AG04450 (cell line): ENCODE results near the gene KIR2DL3. TPM values are rescaled to one million over a fixed set of nuclear protein-coding genes. Genes with fewer than 3 reads are reported as not detected.

Source experiments
- CTCF ChIA-PET: fragments of 300-600, 350-600 bp; formaldehyde crosslinking; extraction: SDS; loops from one replicate; lab custom pipeline; 2022; ENCODE audit warnings: antibody characterized with exemption, inconsistent platforms; lab: Charles Lee
- POLR2A ChIA-PET: fragments of 350-600 bp; formaldehyde crosslinking; extraction: SDS; loops from one replicate; lab custom pipeline; 2021; ENCODE audit warnings: antibody characterized with exemption, inconsistent platforms; lab: Yijun Ruan, JAX
- DNase-seq: peaks from one replicate; pipeline ENCODE4 v3.0.0-alpha.2; 2011; ENCODE audit warnings: low read depth, low spot score
- H3K27ac ChIP-seq: one replicate; pipeline ENCODE4 v1.5.1; 2012; ENCODE audit warnings: low read depth, low read length, control low read depth
- H3K27me3 ChIP-seq: one replicate; pipeline ENCODE4 v1.6.0; 2012; ENCODE audit warnings: low read length; ENCODE audit not compliant: control insufficient read depth, insufficient read depth
- H3K4me3 ChIP-seq: 2 replicates; pipeline ENCODE4 v1.5.1; 2011; ENCODE audit warnings: mild to moderate bottlenecking, low read depth, low read length, control low read depth
- H3K9me3 ChIP-seq: 2 replicates; pipeline ENCODE4 v1.5.1; 2012; ENCODE audit warnings: low read length; ENCODE audit not compliant: control insufficient read depth, insufficient read depth
- CTCF ChIP-seq: IDR thresholded peaks from 2 replicates; pipeline ENCODE4 v1.5.1; 2011; ENCODE audit warnings: low read depth, low read length, control low read depth, inconsistent platforms
- polyA plus RNA-seq: library from polyadenylated mRNA; depleted of rRNA; stranded (reverse); fragments of >200 nt; gene quantifications from 2 replicates; pipeline ENCODE4 v1.2.3, GENCODE V29; 2011; rRNA removed
- small RNA-seq: library from RNA; depleted of rRNA; stranded (forward); fragments of <200 nt; gene quantifications from one replicate; pipeline ENCODE3, GENCODE V24; 2012; ENCODE audit warnings: low read depth; ENCODE audit not compliant: insufficient read length

The KIR2DL3 gene
- polyA plus RNA-seq, 1 experiment = not detected

- peaks cover 42% of the 10 kb centered on the region for H3K9me3 ChIP-seq
- H3K27me3 ChIP-seq = no peaks in the 10 kb centered on the region
- ChIA-PET POLR2A (no interaction called here), CTCF (no interaction called here)
- no peak overlapping the region for H3K4me3 ChIP-seq
- no peak overlapping the region for H3K27ac ChIP-seq
- no peak for TF ChIP-seq CTCF
- no peak for DNase-seq
Measured at GRCh38 chr19:54790711-54791110, 52.4 kb downstream of the KIR2DL3 start.

GRCh38 chr19:54791476-54791875 is 53.2 kb downstream of the KIR2DL3 start:
- Histone ChIP-seq H3K4me3 (no peak overlapping the region), H3K9me3 (peaks cover 37% of the 10 kb centered on the region; the same call in 1 of the 2 replicates), H3K27me3 (no peaks in the 10 kb centered on the region), H3K27ac (no peak overlapping the region)
- DNase-seq = no peak
- POLR2A ChIA-PET = no interaction called here
- TF ChIP-seq CTCF = no peak
- CTCF ChIA-PET = no interaction called here

GRCh38 chr19:54792814-54793213 is 54.5 kb downstream of the KIR2DL3 start:
- TF ChIP-seq CTCF = no peak
- H3K4me3 ChIP-seq = no peak overlapping the region
- H3K9me3 ChIP-seq = peaks cover 35% of the 10 kb centered on the region; the same call in 1 of the 2 replicates
- DNase-seq = no peak
- H3K27ac ChIP-seq = no peak overlapping the region
- CTCF ChIA-PET = interaction anchor here (0.6 kb wide), 1 partner anchor 311 kb away, joined by 5 read pairs; no protein-coding TSS in a partner anchor
- POLR2A ChIA-PET = no interaction called here
- H3K27me3 ChIP-seq = no peaks in the 10 kb centered on the region

GRCh38 chr19:54795758-54796157 is 57.4 kb downstream of the KIR2DL3 start:
- CTCF ChIA-PET = no interaction called here
- Histone ChIP-seq H3K27me3 (no peaks in the 10 kb centered on the region), H3K27ac (no peak overlapping the region), H3K9me3 (peaks cover 30% of the 10 kb centered on the region; the same call in 1 of the 2 replicates), H3K4me3 (no peak overlapping the region)
- POLR2A ChIA-PET = no interaction called here
- TF ChIP-seq CTCF = no peak
- no peak for DNase-seq

Small RNAs within 50 kb of the gene (small RNA-seq; reads per million reads assigned to genes)
- gene AC245128.2 (not detected), gene KIR3DP1 (not detected)

Other genes with a start within 250 kb of the KIR2DL3 start
- gene LAIR2, start 235.7 kb upstream of the KIR2DL3 start, polyA plus RNA-seq = not detected in 2 replicates
- not detected in 2 replicates for gene LILRA2, start 164.7 kb upstream of the KIR2DL3 start, polyA plus RNA-seq
- not detected in 2 replicates for gene LILRA1, start 144.9 kb upstream of the KIR2DL3 start, polyA plus RNA-seq
- gene LILRB1, start 108.0 kb upstream of the KIR2DL3 start, polyA plus RNA-seq = not detected in 2 replicates
- gene LILRB4, start 75.5 kb upstream of the KIR2DL3 start, polyA plus RNA-seq = 0.06 and 0.10 TPM in 2 replicates
- not detected in 2 replicates for gene KIR3DL3, start 14.1 kb upstream of the KIR2DL3 start, polyA plus RNA-seq
- gene KIR2DL1, start 31.3 kb downstream of the KIR2DL3 start, polyA plus RNA-seq = not detected in 2 replicates
- not detected in 2 replicates for gene KIR2DL4, start 65.1 kb downstream of the KIR2DL3 start, polyA plus RNA-seq
- gene KIR3DL1, start 78.0 kb downstream of the KIR2DL3 start, polyA plus RNA-seq = not detected in 2 replicates
- not detected in 2 replicates for gene KIR2DS4, start 94.2 kb downstream of the KIR2DL3 start, polyA plus RNA-seq
- not detected in 2 replicates for gene KIR3DL2, start 111.9 kb downstream of the KIR2DL3 start, polyA plus RNA-seq
- not detected in 2 replicates for gene FCAR, start 135.7 kb downstream of the KIR2DL3 start, polyA plus RNA-seq
- not detected in 2 replicates for gene NCR1, start 167.6 kb downstream of the KIR2DL3 start, polyA plus RNA-seq
- not detected in 2 replicates for gene NLRP7, start 209.0 kb downstream of the KIR2DL3 start, polyA plus RNA-seq
- gene NLRP2, start 227.9 kb downstream of the KIR2DL3 start, polyA plus RNA-seq = 0.12 TPM in 1 of 2 replicates, not detected in the other